IMR-90 (cell line): Measurements from ENCODE around the gene DHFR. TPM values are rescaled to one million over a fixed set of nuclear protein-coding genes. Genes with fewer than 3 reads are reported as not detected.

Experiments
- ATAC-seq: fragments of 200-7000 bp; cut with Tn5 transposase; 2 replicates; pipeline ENCODE4 v1.9.1; 2020; ENCODE audit warnings: low read depth, mild to moderate bottlenecking, moderate library complexity
- BruUV-seq: library from RNA; stranded (reverse); fragments of 400-500 nt; replicated peaks from 2 replicates; lab custom pipeline; 2021; lab: Mats Ljungman, UMichigan
- CTCF ChIA-PET: fragments of 300-600 bp; formaldehyde crosslinking; extraction: SDS; loops from one replicate; lab custom pipeline; 2021; ENCODE audit warnings: antibody characterized with exemption; lab: Yijun Ruan, JAX
- POLR2A ChIA-PET: fragments of 300-600 bp; sonication (Branson Sonifier 250); formaldehyde crosslinking; loops from one replicate; lab custom pipeline; 2022; ENCODE audit warnings: antibody characterized with exemption; ENCODE audit not compliant: unreplicated experiment; lab: Charles Lee
- DNase-seq: peaks from one replicate; pipeline ENCODE4 v3.0.0; 2013
- H2AFZ ChIP-seq: replicated peaks from 2 replicates; pipeline ENCODE3; 2013; ENCODE audit warnings: low read length, mild to moderate bottlenecking; ENCODE audit not compliant: poor library complexity
- H2AK5ac ChIP-seq: 2 replicates; pipeline ENCODE4 v1.6.1; 2013; ENCODE audit warnings: low read depth, low read length, inconsistent platforms
- H2AK9ac ChIP-seq: replicated peaks from 2 replicates; pipeline ENCODE3; 2013; ENCODE audit warnings: mild to moderate bottlenecking, low read depth, low read length, moderate library complexity; ENCODE audit not compliant: poor library complexity
- H2BK120ac ChIP-seq: 2 replicates; pipeline ENCODE4 v1.6.1; 2013; ENCODE audit warnings: low read depth, low read length, inconsistent platforms
- H2BK15ac ChIP-seq: 3 replicates; pipeline ENCODE4 v1.6.1; 2013; ENCODE audit warnings: low read depth, low read length, inconsistent platforms
- H2BK20ac ChIP-seq: 2 replicates; pipeline ENCODE4 v1.6.1; 2013; ENCODE audit warnings: low read depth, mild to moderate bottlenecking, inconsistent platforms, low read length, moderate library complexity
- H2BK5ac ChIP-seq: 2 replicates; pipeline ENCODE4 v1.6.1; 2013; ENCODE audit warnings: mild to moderate bottlenecking, low read depth, low read length, inconsistent platforms; ENCODE audit not compliant: poor library complexity, severe bottlenecking
- H3K14ac ChIP-seq: replicated peaks from 2 replicates; pipeline ENCODE4 v1.6.1; 2013; ENCODE audit warnings: low read depth, low read length, inconsistent platforms
- H3K18ac ChIP-seq: 2 replicates; pipeline ENCODE4 v1.6.1; 2013; ENCODE audit warnings: low read depth, low read length, control low read depth
- H3K23ac ChIP-seq: 2 replicates; pipeline ENCODE4 v1.6.1; 2013; ENCODE audit warnings: low read depth, low read length, inconsistent platforms
- H3K27ac ChIP-seq: 2 replicates; pipeline ENCODE4 v1.5.1; 2013; ENCODE audit warnings: mild to moderate bottlenecking, control low read depth, low read length; ENCODE audit not compliant: insufficient read depth
- H3K27me3 ChIP-seq: 2 replicates; pipeline ENCODE4 v1.6.1; 2013; ENCODE audit warnings: low read length; ENCODE audit not compliant: control insufficient read depth, insufficient read depth
- H3K36me3 ChIP-seq: 2 replicates; pipeline ENCODE4 v1.6.1; 2013; ENCODE audit warnings: low read length, mixed read lengths; ENCODE audit not compliant: control insufficient read depth, insufficient read depth
- H3K4ac ChIP-seq: 2 replicates; pipeline ENCODE4 v1.6.1; 2013; ENCODE audit warnings: low read depth, low read length, inconsistent platforms
- H3K4me1 ChIP-seq: 2 replicates; pipeline ENCODE4 v1.6.1; 2013; ENCODE audit warnings: low read length, mixed read lengths; ENCODE audit not compliant: control insufficient read depth, insufficient read depth
- H3K4me2 ChIP-seq: 2 replicates; pipeline ENCODE4 v1.6.1; 2013; ENCODE audit warnings: low read depth, mild to moderate bottlenecking, control low read depth, low read length, moderate library complexity
- H3K4me3 ChIP-seq: 2 replicates; pipeline ENCODE4 v1.5.1; 2013; ENCODE audit warnings: low read depth, mild to moderate bottlenecking, control low read depth, low read length, moderate library complexity; ENCODE audit not compliant: insufficient read depth
- H3K56ac ChIP-seq: 2 replicates; pipeline ENCODE4 v1.6.1; 2013; ENCODE audit warnings: low read length, inconsistent platforms; ENCODE audit not compliant: insufficient read depth; ENCODE audit errors: extremely low read depth
- H3K79me1 ChIP-seq, 2 experiments: 2 replicates each; pipeline ENCODE4 v1.6.1; 2013; ENCODE audit warnings: low read length in 2 of 2, inconsistent platforms in 1 of 2, low read depth in 1 of 2
- H3K9ac ChIP-seq: 2 replicates; pipeline ENCODE4 v1.6.1; 2013; ENCODE audit warnings: low read depth, low read length, control low read depth
- H3K9me1 ChIP-seq: 2 replicates; pipeline ENCODE4 v1.6.1; 2013; ENCODE audit warnings: low read length, inconsistent platforms; ENCODE audit not compliant: insufficient read depth
- H3K9me3 ChIP-seq: 2 replicates; pipeline ENCODE4 v1.6.1; 2013; ENCODE audit warnings: low read length; ENCODE audit not compliant: control insufficient read depth, insufficient read depth
- H4K20me1 ChIP-seq: 2 replicates; pipeline ENCODE4 v1.6.1; 2013; ENCODE audit warnings: low read length, inconsistent platforms; ENCODE audit not compliant: insufficient read depth
- H4K5ac ChIP-seq: 2 replicates; pipeline ENCODE4 v1.6.1; 2013; ENCODE audit warnings: mild to moderate bottlenecking, low read depth, low read length, control low read depth
- H4K8ac ChIP-seq, 2 experiments: 2 replicates each; pipeline ENCODE4 v1.6.1; 2013; ENCODE audit warnings: low read depth in 2 of 2, low read length in 2 of 2, control low read depth in 1 of 2, inconsistent platforms in 1 of 2
- H4K91ac ChIP-seq: 2 replicates; pipeline ENCODE4 v1.6.1; 2013; ENCODE audit warnings: low read depth, low read length, inconsistent platforms; ENCODE audit not compliant: insufficient read depth
- CEBPB ChIP-seq: IDR thresholded peaks from 2 replicates; pipeline ENCODE4 v1.6.1; 2012; ENCODE audit warnings: low read depth, low read length, improper control_type of control experiment
- FOS ChIP-seq: fragments of 150-350 bp; IDR thresholded peaks from 2 replicates; pipeline ENCODE4 v1.6.1; 2016; ENCODE audit warnings: low read depth, low read length
- MAFK ChIP-seq: IDR thresholded peaks from 2 replicates; pipeline ENCODE4 v1.6.1; 2012; ENCODE audit warnings: low read depth, low read length, improper control_type of control experiment
- WGBS, 2 experiments: methylation state at CpG; one replicate each; pipeline versions ENCODE4 v1.1.5 to v1.1.7; 2013; ENCODE audit warnings: missing lambda C conversion rate in 2 of 2; ENCODE audit not compliant: insufficient read length in 1 of 2; ENCODE audit errors: extremely low coverage in 2 of 2; 5-methylcytosine and 5-hydroxymethylcytosine counted together
- dilution Hi-C: fragments of 300-500 bp; cut with HindIII; formaldehyde crosslinking; loops from one replicate; pipeline ENCODE4 v1.14.3; 2018; ENCODE audit warnings: low sequenced_read_pairs; ENCODE audit not compliant: unreplicated experiment
- in situ Hi-C: fragments of 300-500 bp; cut with MboI; formaldehyde crosslinking; loops from 3 replicates; pipeline ENCODE4 v1.14.3; 2019; ENCODE audit warnings: low sequenced_read_pairs, inconsistent platforms, mixed read lengths
- intact Hi-C: fragments of 100-400 bp; cut with micrococcal nuclease; formaldehyde crosslinking; loops from 2 replicates; pipeline ENCODE4 v1.10.0; 2022
- polyA plus RNA-seq, 3 experiments: library from polyadenylated mRNA; depleted of rRNA; stranded (reverse); fragments of >200 nt; gene quantifications; 2 replicates each; pipeline ENCODE4 v1.2.3, GENCODE V29; 2012; ENCODE audit warnings: low replicate concordance in 1 of 3
- total RNA-seq: library from RNA; depleted of rRNA; stranded (reverse); fragments of >200 nt; gene quantifications from 2 replicates; pipeline ENCODE4 v1.2.3, GENCODE V29; 2012

The DHFR gene
- total and polyA plus RNA-seq, 2 of the 4 experiments (the other 2 are of a cell fraction): 20.6 to 29.4 TPM

- H3K4me2 ChIP-seq: no peak overlapping the region
- H2AK5ac ChIP-seq: no peak overlapping the region
- H4K91ac ChIP-seq: no peak overlapping the region
- no peaks in the 10 kb centered on the region for H3K4me1 ChIP-seq
- no peak overlapping the region for H2BK120ac ChIP-seq
- H3K56ac ChIP-seq: no peak overlapping the region
- no peak overlapping the region for H3K4ac ChIP-seq
- no peak for ATAC-seq
- H3K18ac ChIP-seq: no peak overlapping the region
- no peak overlapping the region for H2BK5ac ChIP-seq
- in situ Hi-C loops (no loop called here), intact Hi-C loops (no loop called here), dilution Hi-C loops (no loop called here)
- no peaks in the 10 kb centered on the region for H3K9me3 ChIP-seq
- H3K9me1 ChIP-seq: no peaks in the 10 kb centered on the region
- WGBS, 2 experiments: 100% methylated on average over 2 of the region's 8 CpGs; no CpG with 5 or more reads in 1 of the 2 experiments
- H4K20me1 ChIP-seq: no peaks in the 10 kb centered on the region
- no peak overlapping the region for H3K9ac ChIP-seq
- POLR2A ChIA-PET: no interaction called here
- H3K36me3 ChIP-seq: peaks cover 11% of the 10 kb centered on the region
- DNase-seq: no peak
- H3K27me3 ChIP-seq: no peaks in the 10 kb centered on the region
- no peak overlapping the region for H4K5ac ChIP-seq
- no peak overlapping the region for H2AFZ ChIP-seq
- BruUV-seq: no TSS peak
- TF ChIP-seq CEBPB: 0 out of 2 replicates have a peak, but pooled peaks have one; percentile 1
- TF ChIP-seq FOS: no peak
- TF ChIP-seq MAFK: no peak
- H3K27ac ChIP-seq: no peak overlapping the region
- no peak overlapping the region for H3K4me3 ChIP-seq
- CTCF ChIA-PET: interaction anchor here (1.4 kb wide), 1 partner anchor 186 kb away, joined by 4 read pairs; no protein-coding TSS in a partner anchor
- H3K23ac ChIP-seq: no peak overlapping the region
- no peak overlapping the region for H2AK9ac ChIP-seq
- H2BK20ac ChIP-seq: no peak overlapping the region
- H3K79me1 ChIP-seq: peaks cover 8 to 9% of the 10 kb centered on the region in 2 experiments; a peak in 1 of 4 replicates
- no peak overlapping the region for H4K8ac ChIP-seq
- no peak overlapping the region for H3K14ac ChIP-seq
- H2BK15ac ChIP-seq: no peak overlapping the region
Observed at GRCh38 chr5:80667384-80667783, 12.6 kb upstream of the DHFR start.
